GM18505 (cell line): ENCODE results near the gene TRIML2.
"Not testable (repeated sequence)": the region's sequence is repeated elsewhere in the genome, so short reads cannot be mapped to it uniquely, and the experiment has no call there.

ENCODE experiments used
- ATAC-seq: cut with Tn5 transposase; IDR thresholded peaks from one replicate; pipeline ENCODE4 v1.9.1; 2021; ENCODE audit not compliant: unreplicated experiment
- POLR2A ChIP-seq: IDR thresholded peaks from 4 replicates; pipeline ENCODE4 v1.6.1; 2011; ENCODE audit warnings: borderline replicate concordance; ENCODE audit not compliant: insufficient read depth, insufficient read length; ENCODE audit errors: extremely low read depth

Gene TRIML2

DNA sequence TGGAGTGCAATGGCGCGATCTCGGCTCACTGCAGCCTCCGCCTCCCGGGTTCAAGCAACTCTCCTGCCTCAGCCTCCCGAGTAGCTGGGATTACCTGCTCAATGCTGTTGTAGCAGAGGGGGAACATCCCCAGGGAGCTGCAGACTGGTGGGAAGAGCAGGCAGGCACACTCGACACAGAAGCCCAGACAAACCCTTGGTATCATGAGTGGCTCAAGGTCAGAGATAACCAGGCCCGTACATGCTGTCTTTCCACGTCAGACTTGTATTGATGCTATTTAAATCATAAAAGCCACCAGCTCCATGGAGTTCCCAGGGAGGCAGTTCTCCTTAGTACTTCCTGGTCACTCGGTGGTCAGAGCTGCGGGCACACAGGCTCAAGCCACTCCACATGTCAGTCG lies 33.2 kb downstream of the TRIML2 start:
- ATAC-seq, result no peak
- no peak for TF ChIP-seq POLR2A

- ATAC-seq, result no peak
Observed at GRCh38 chr4:188061083-188061482, 48.3 kb downstream of the TRIML2 start.

DNA sequence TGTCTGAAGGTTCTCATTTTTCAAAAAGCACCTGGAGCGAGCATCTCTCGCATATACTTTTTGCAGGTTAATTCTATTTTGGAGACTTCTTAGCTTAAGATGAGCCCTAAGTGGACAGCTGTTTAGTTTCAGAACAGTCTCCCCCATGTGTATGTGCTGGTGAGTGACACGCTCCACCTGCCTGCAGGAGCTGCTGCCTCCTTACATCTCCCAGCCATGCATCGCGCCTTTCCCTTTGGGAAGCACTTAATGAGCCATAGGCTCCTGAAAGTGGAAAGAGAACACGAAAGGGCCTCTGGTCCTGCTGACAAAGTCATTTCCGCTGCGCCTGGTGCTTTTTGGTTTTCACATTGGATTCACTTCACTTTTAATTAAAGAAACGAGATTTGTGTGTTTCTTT lies 56.1 kb downstream of the TRIML2 start:
- ATAC-seq, result no peak
- TF ChIP-seq POLR2A, result no peak

More at GRCh38 chr4:188061083-188061482, 48.3 kb downstream of the TRIML2 start:
- TF ChIP-seq POLR2A, result no peak

DNA sequence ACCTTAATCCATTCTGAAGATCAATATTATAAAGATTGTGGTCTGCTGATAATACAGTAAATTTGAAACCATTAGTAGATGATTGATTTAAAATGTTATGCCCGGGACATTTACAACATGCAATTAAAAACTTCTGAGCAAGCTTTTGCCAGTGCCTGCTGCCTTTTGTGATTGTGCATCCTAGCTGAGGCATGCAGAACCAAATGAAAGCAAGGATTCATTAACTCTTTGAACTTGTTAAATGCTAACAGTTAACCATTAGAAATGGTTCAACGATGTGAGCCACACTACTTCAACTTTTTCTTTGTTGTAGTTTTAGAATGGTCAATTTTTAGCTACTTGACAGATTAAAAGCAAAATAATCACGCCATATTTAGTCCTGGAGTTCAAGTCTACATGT lies 62.7 kb downstream of the TRIML2 start:
- no peak for ATAC-seq

GRCh38 chr4:188045461-188045860 lies 63.9 kb downstream of the TRIML2 start:
- ATAC-seq, result not testable (repeated sequence)

More for the DNA sequence above, 62.7 kb downstream of the TRIML2 start:
- TF ChIP-seq POLR2A, result no peak

DNA sequence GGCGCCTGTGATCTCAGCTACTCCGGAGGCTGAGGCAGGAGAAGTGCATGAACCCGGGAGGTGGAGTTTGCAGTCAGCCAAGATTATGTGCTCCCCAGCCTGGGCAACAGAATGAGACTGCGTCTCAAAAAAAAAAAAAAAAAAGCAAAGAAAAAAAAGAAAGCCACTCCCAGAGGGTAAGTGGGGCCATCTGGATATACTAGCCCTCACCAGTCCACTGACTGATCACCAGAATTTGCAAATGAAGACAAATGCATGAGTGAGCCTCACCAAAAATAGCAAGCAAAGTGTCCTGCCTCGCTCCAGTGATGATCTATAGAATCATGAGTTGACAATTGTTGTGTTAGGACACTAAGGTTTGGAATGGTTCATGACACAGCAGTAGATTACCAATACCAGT lies 66.2 kb downstream of the TRIML2 start:
- ATAC-seq, result no peak
- no peak for TF ChIP-seq POLR2A

DNA sequence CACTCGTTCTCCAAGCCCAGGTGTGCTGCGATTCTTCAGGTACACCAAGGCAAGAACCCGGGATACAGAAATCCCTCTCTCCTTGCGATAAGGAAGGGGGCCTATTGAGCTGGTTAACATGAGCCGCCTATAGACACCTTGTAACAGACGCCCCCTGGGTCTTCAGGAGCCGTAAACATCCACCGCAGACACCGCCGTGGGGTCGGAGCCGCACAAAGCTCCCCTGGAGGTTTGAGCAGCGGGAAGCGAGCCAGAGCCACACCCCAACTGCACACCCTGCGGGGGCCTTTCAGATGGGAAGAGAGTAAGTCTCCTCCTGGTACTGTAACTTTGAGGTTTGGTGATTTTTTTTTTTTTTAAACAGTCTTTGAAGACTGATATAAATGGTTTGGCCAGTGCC lies 67.2 kb downstream of the TRIML2 start:
- no peak for ATAC-seq
- TF ChIP-seq POLR2A, result no peak

DNA sequence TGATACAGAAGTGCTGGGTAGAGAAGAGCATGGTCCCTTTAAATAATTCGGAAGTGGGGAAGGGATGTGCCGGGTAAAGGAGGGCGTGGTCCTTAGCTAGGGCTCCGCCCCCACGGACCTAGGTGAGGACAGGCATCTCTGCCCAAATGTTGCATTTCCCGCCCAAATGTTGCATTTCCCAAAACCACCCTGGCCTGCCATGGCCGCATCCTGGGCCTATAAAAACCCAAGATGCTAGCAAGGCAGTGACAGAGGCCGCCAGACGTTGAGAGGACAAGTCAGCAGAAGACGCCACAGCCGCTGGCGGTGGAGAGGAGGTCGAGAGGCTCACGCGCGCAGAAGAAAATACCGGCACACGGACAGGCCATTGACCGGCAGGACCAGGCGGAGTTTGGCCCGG lies 67.7 kb downstream of the TRIML2 start:
- no peak for TF ChIP-seq POLR2A
- ATAC-seq, result no peak
